Activated effector memory CD4-positive, alpha-beta T cell treated with anti-CD3 and anti-CD28 coated beads, Interleukin-2, amount 50 U/mL, for 16 hours (primary cell): Measurements from ENCODE around the gene TRIM14.
A peak's percentile ranks its signal among the peaks of the same experiment; 100 is the strongest.
"Not testable (repeated sequence)": the region's sequence is repeated elsewhere in the genome, so short reads cannot be mapped to it uniquely, and the experiment has no call there.

Experiments
- DNase-seq: peaks from one replicate; pipeline ENCODE4 v3.0.0-alpha.2; 2020

TRIM14 gene

DNA sequence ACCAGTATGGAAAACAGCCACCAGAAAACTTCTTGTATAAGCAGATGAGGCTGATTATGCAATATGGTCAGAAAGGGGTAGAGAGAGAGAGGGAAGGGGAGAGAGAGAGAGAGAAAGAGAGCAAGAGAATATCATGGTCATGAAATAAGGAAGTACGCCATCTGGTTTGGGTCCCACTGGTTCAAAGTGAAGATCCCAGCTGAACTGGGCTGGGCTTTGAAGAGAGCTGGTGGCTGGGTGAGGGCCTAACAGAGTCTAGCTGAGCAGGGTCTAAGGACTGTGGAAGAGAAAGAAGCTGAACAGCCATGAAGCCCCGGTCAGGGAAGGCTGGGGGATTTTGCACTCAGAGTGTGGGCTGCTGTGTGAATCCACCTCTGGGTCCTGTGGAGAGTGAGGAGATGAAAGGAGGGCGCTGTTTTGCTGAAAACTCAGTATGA lies 14.6 kb downstream of the TRIM14 start:
- DNase-seq = peak; percentile 60

DNA sequence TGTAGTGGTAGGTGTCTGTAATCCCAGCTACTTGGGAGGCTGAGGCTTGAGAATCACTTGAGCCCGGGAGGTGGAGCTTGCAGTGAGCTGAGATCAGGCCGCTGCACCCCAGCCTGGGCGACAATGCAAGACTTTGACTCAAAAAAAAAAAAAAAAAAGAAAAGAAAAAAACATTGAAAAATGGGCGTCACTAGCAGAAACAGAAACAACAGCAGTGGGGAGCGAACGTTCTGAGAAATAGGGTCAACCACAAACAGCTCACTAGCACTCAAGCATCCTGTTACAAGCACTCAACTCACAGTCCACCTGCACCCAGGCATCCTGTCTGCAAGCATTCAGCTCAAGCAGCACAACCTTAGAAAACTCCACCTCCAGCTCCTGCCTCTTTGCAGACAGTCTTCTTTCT lies 17.2 kb downstream of the TRIM14 start:
- DNase-seq = peak; percentile 90

DNA sequence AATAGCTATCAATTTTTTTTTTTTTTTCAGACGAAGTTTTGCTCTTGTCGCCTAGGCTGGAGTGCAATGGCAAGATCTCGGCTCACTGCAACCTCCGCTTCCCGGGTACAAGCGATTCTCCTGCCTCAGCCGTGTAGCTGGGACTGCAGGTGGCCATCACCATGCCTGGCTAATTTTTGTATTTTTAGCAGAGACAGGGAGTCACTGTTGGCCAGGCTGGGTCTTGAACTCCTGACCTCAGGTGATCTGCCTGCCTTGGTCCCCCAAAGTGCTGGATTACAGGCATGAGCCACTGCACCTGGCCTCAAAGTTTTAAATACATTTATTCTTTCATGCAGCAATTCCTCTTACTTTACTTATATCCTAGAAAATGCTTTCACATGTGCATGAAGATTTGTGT lies 17.6 kb downstream of the TRIM14 start:
- peak; percentile 64 for DNase-seq

DNA sequence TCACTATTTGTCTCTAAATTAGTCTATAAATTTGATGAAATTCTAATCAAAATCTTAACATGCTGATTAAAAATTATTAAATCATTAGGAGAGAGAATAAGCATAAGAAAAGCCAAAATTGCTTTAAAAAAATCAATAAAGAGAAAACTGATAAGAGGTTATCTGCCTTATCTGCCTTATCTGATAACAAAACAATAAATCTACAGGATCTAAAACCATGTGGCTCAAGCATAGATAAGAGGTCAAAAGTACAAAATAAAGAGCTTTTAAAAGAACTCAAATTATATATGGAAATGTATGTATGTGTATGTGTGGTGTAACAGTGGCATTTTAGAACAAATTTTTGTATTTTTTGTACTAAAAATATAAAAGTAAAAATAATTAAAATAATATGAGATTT lies 18.6 kb downstream of the TRIM14 start:
- DNase-seq = no peak

GRCh38 chr9:98099898-98100297 lies 19.1 kb downstream of the TRIM14 start:
- peak; percentile 59 for DNase-seq

GRCh38 chr9:98099346-98099745 lies 19.7 kb downstream of the TRIM14 start:
- DNase-seq = peak; percentile 72

DNA sequence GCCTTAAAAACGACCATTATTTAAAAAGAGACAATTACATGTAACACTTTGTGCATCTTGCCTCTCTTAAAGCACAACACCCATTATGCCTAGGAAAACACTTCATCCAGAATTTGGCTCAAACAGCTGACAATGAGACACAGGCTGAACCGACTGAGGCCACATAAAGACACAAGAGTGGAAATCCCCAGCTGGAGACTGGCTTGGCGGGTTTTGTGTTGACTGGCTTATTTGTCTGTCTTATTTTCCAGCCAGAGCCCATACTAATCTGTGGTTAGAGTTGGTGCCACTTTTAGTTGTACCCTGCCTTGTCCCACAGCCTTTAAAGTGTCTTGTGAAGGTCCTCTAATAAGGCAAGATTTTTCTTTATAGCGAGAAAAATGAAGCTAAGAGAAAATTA lies 21.2 kb downstream of the TRIM14 start:
- DNase-seq = peak; percentile 84

GRCh38 chr9:98096091-98096490 lies 22.9 kb downstream of the TRIM14 start:
- peak; percentile 57 for DNase-seq

- peak; percentile 58 for DNase-seq
These were observed 23.6 kb downstream of the TRIM14 start for GRCh38 chr9:98095401-98095800.

DNA sequence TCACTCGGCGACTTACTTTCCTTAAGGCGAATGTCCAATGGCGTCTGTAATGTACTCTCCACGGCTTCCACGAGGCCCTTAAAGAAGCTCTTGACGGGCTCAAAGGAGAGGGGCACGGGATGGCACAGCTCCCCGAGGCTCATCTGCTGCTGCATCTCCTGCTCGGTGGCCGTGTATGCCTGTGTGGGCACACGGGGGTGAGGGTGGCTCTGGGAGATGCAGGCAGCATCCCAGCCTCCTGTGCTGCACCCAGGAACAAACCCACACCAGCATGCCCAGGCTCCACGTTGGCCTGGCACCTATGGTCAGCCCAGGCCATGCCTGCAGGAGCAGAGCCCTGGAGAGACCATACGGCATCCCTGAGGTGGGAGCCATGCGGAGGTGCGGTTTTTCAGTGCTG lies 24.2 kb downstream of the TRIM14 start:
- peak; percentile 50 for DNase-seq

DNA sequence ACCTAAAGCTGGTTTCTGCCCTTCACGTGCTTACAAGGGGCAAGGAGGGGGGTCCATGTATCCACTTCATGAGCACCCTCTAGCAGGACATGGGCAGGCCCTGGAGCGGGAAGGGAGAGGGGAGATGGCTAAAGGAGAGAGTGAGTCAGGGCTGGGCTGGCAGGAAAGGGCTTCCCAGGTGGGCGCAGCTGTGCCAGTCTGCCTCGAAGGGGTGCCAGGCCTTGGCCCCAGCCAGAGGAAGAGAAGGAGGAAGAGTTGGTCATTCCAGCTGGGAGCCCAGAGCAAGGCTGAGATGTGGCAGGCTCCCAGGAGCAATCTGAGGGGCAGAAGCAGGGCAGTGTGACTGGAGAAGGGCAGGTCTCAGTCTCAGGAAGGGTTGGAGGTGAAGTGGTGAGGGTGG lies 24.7 kb downstream of the TRIM14 start:
- DNase-seq = peak; percentile 58

DNA sequence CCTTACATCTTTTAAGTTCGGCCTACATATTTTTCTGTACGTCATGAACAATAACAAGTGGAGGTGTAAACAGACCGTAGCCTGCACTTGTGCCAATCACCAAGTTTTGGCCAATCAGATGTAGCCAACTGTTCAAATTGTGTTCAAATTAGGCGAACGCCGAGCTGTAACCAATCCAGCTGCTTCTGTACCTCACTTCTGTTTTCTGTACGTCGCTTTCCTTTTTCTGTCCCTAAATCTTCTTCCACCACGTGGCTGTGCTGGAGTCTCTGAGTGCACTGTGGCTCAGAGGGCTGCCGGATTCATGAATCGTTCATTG lies 26.4 kb downstream of the TRIM14 start:
- peak; percentile 70 for DNase-seq

- DNase-seq = peak; percentile 58
These were observed 27.0 kb downstream of the TRIM14 start for GRCh38 chr9:98091735-98092612.

DNA sequence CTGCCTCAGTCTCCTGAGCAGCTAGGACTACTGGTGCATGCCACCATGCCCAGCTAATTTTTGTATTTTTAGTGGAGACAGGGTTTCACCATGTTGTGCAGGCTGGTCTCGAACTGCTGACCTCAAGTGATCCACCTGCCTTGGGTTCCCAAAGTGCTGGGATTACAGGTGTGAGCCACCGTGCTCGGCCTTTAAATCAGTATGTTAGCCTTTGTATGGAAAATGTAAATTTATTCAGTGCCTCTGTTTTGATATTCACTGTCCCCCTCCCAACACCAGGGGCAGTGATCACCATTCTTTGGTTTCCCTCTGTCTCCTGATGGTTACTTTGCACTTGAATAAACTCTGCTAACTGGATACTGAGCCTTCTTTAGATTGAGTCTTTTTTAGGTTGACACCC lies 28.3 kb downstream of the TRIM14 start:
- not testable (repeated sequence) for DNase-seq

DNA sequence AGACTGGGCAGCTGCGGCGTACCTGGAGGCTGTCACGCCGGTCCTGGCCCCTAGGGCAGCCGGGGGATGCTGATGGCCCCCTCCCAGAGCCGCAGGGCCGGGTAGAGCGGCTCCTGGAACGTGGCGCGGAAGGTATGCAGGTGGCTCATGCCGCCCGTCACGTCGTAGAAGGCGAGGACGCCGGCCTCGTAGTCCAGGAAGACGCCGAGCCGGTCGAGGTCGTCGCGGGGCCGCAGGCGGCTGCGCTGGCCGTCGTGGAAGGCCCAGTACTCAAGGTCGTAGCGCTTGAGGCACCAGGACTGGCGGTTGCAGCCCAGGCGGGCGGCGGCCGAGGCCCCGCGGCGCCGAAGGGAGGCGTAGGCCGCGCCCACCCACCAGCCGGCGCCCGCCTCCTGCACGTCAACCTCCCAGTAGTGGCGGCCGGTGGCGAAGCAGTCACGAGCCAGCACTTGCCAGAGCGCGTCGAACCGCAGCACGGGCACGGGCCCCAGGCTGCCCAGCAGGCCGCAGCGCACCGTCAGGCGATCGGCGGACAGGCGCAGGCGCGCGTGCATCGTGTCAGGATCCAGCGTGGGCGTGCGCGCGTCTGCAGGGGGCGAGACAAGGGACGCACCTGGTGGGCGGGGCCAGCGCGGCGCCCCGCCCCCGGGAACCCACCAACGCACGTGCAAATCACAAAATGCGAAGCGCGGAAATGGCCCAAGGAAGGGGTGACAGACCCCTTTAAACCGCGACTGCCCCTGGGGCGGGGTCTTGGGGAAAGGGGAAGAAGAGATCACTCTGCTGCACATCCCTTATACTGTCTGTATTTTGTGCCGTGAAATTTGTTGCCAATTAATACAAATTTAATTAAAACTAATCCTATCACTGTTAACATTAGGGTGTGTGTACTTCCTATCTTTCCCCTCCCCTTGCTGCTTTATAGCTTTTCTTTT lies 31.3 kb downstream of the TRIM14 start:
- DNase-seq = peak; percentile 79

- DNase-seq = no peak
These were observed 32.6 kb downstream of the TRIM14 start for GRCh38 chr9:98086461-98086860.

GRCh38 chr9:98085944-98086343 lies 33.1 kb downstream of the TRIM14 start:
- DNase-seq = no peak

GRCh38 chr9:98085058-98085457 lies 34.0 kb downstream of the TRIM14 start:
- DNase-seq = no peak

GRCh38 chr9:98084396-98084795 lies 34.6 kb downstream of the TRIM14 start:
- DNase-seq = no peak

DNA sequence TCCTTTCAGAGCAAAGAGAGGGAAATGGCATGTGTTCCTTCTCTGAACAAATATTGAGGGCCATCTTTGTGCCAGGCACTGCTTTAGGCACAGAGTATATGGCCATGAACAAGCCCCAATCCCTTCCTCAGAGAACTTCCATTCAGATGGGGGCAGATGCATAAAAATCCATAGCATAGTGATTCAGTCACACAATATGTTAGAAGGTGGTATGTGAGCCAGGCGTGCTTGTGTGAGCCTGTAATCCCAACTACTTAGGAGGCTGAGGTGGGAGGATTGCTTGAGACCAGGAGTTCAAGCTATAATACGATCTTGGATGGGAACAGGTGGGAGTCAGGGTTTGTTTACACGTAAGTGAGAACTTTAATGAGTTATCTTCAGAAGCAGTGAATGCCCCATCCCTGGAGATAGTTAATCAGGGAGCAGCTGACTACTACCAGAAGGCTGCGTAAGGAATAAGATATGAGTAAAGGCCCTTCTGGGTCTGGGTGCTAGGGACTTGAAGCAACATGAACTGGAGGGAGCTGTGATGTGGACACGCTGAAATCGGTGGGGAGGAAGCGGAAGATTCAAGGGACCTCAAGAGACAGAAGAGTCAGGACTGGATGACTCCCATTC lies 35.3 kb downstream of the TRIM14 start:
- DNase-seq = no peak

DNA sequence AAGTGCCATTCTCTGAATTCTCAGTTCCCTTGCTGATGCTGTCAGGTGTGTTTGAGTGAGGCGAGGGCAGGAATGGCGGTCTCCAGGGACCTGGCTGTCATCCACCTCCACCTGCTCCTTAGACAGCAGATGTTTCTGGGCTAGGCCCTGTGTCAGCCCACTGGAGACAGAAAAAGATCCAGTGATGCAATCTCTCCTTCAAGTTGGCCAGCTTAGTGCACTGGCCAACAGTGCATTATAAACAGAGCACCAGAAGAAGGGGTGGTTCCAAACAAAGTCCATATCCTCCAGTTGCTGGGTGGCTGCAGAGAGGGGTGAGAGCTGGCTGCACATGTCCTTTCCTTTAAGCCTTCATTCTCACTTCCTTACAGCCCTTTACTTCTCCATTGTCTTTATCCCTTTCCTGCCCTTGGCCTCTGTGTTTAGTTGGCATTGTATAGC lies 35.9 kb downstream of the TRIM14 start:
- DNase-seq = no peak

GRCh38 chr9:98081477-98082219 lies 37.4 kb downstream of the TRIM14 start:
- peak; percentile 75 for DNase-seq

DNA sequence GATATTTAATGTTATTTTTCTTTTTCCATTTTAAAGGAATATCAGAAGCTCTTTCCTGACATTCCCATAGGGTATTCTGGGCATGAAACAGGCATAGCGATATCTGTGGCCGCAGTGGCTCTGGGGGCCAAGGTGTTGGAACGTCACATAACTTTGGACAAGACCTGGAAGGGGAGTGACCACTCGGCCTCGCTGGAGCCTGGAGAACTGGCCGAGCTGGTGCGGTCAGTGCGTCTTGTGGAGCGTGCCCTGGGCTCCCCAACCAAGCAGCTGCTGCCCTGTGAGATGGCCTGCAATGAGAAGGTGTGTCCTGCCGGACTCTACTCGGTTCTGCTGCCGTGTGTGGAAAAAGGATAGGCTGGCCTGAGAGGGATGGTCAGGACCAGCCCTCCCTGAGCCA lies 38.2 kb downstream of the TRIM14 start:
- no peak for DNase-seq
